Adrenal gland (tissue), 12 donors: ENCODE results near the gene PSMB11. TPM values are rescaled to one million over a fixed set of nuclear protein-coding genes. Genes with fewer than 3 reads are reported as not detected.

Experiments used
- DNase-seq, 7 donors: peaks; one replicate each; pipeline ENCODE4 v3.0.0-alpha.2; 2019 to 2020
- H3K27ac ChIP-seq, 5 donors: fragments of 200-600 bp; sonication (generic) in 4 of 5; 1 replicate in 3 of 5; 2 replicates in 2 of 5; pipeline versions ENCODE4 v1.5.1 to v1.8.0; 2016 to 2020; ENCODE audit warnings: mild to moderate bottlenecking in 1 of 5
- H3K27me3 ChIP-seq: fragments of 200-600 bp; 2 replicates; pipeline ENCODE4 v1.8.0; 2021
- H3K36me3 ChIP-seq, 2 donors: fragments of 200-600 bp; replicated peaks in 1 of 2; 1 replicate in 1 of 2; 2 replicates in 1 of 2; pipeline versions ENCODE4 v1.5.1 to v1.8.0; 2018 to 2022
- H3K4me1 ChIP-seq, 2 donors: fragments of 200-600 bp; replicated peaks in 1 of 2; 1 replicate in 1 of 2; 2 replicates in 1 of 2; pipeline versions ENCODE4 v1.5.1 to v1.8.0; 2018 to 2021
- H3K4me3 ChIP-seq, 4 donors: fragments of 200-600 bp; sonication (generic) in 3 of 4; one replicate each; pipeline ENCODE4 v1.5.1; 2016 to 2018
- H3K9me3 ChIP-seq, 3 donors: fragments of 200-600 bp; sonication (generic) in 1 of 3; replicated peaks in 1 of 3; 1 replicate in 2 of 3; 2 replicates in 1 of 3; pipeline versions ENCODE4 v1.5.1 to v1.8.0; 2016 to 2021
- POLR2A ChIP-seq, 2 donors: fragments of 450-650 bp; IDR thresholded peaks; one replicate each; pipeline ENCODE4 v1.6.1; 2017; ENCODE audit warnings: antibody characterized with exemption in 2 of 2, mild to moderate bottlenecking in 2 of 2, moderate library complexity in 1 of 2
- WGBS, 4 donors: extraction: QIAGEN DNeasy Blood & Tissue Kit in 2 of 4; methylation state at CpG; one replicate each; pipeline versions ENCODE4 v1.1.5 to v1.1.7; 2013 to 2017; 5-methylcytosine and 5-hydroxymethylcytosine counted together
- intact Hi-C, 2 donors: fragments of 100-400 bp; cut with DNase I; formaldehyde crosslinking; loops; one replicate each; pipeline versions ENCODE4 v1.14.1 to v1.15.0; 2022 to 2023
- polyA plus RNA-seq, 3 donors: library from polyadenylated mRNA; stranded (reverse); fragments of 200-250 nt in 2 of 3; fragments of 350-450 nt in 1 of 3; fragmentation: Illumina TruSeq in 1 of 3; extraction: RNeasy Lipid Tissue Mini Kit (QIAGEN cat#74804) in 1 of 3; gene quantifications; one replicate each; pipeline ENCODE4 v1.2.3, GENCODE V29; 2013 to 2014
- total RNA-seq, 9 donors: library from RNA; depleted of rRNA in 4 of 9; stranded (reverse); fragments of >200 nt in 4 of 9; fragments of 120-200 nt in 1 of 9; fragmentation: NEBNext Ultra II Directional in 1 of 9; extraction: Animal tissue kit (Norgen Biotek cat#: 25700) in 1 of 9; gene quantifications; one replicate each; pipeline versions ENCODE4 v1.1.0 to v1.2.4, GENCODE V29; 2013 to 2023
- TF ChIP-seq, protein P1 (sequence below), 6 experiments: fragments of 450-650 bp in 4 of 6; fragments of 200-600 bp in 2 of 6; sonication (generic) in 1 of 6; IDR thresholded peaks; 1 replicate in 5 of 6; 2 replicates in 1 of 6; pipeline versions ENCODE4 v1.5.1 to v1.8.0; 2016 to 2021; ENCODE audit warnings: antibody characterized with exemption in 6 of 6, mild to moderate bottlenecking in 2 of 6, moderate library complexity in 1 of 6
- donor health status: healthy with polysubstance abuse.
- donor health status: Bipolar disorder and iron deficiency.
- donor health status: DM: yes; HTN: yes; CAD: no.
- donor health status: DM: no; HTN: no; CAD: no.
- donor health status: DM: no; HTN: no; CAD: no.
- donor health status: DM: yes; HTN: yes; CAD: no.

The PSMB11 gene
- total and polyA plus RNA-seq, 12 donors = 0.17 TPM; not detected in 11

DNA sequence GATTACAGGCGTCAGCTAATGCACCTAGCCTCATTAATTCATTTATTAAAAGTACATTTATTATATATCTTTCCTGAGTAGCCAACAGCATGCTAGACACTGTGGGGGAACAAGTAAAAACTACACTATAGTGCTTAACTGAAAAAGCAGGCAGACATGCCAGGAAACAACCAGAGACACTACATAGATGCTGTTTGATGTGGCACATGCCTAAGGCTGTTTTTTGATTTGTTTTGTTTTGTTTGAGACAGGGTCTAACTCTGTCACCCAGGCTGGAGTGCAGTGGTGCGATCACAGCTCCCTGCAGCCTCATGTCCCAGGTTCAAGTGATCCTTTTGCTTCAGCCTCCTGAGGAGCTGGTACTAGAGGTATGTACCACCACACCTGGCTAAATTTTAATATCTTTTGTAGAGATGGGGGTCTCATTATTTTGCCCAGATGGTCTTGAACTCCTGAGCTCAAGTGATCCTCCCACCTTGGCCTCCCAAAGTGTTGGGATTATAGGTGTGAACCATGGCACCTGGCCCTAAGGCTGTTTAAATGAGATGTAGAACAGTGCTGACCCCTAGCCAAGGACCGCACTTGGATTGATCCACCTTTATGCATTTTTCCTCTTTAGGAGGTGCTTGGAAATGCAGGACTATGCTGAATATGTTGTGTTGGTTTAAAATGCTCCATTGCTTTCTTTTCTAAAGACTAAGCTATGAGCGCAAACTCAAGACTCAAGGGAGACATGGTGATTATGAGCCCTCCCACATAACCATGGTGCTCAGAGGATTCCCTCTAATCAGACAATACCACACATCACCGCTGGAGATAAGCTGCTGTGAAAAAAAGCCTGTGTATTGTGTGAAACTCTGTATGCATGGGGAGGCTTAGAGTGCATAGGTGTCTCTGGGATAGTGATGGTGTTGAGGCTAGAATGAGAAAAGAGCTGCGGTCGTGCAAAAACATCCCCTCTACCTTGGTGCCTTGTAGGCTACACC, 21.6 kb upstream of the PSMB11 start:
- H3K27ac ChIP-seq = no peak overlapping the region
- TF ChIP-seq POLR2A (IDR thresholded peaks at IDR 0.05) = no peak
- TF ChIP-seq, protein P1, sequence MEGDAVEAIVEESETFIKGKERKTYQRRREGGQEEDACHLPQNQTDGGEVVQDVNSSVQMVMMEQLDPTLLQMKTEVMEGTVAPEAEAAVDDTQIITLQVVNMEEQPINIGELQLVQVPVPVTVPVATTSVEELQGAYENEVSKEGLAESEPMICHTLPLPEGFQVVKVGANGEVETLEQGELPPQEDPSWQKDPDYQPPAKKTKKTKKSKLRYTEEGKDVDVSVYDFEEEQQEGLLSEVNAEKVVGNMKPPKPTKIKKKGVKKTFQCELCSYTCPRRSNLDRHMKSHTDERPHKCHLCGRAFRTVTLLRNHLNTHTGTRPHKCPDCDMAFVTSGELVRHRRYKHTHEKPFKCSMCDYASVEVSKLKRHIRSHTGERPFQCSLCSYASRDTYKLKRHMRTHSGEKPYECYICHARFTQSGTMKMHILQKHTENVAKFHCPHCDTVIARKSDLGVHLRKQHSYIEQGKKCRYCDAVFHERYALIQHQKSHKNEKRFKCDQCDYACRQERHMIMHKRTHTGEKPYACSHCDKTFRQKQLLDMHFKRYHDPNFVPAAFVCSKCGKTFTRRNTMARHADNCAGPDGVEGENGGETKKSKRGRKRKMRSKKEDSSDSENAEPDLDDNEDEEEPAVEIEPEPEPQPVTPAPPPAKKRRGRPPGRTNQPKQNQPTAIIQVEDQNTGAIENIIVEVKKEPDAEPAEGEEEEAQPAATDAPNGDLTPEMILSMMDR (IDR thresholded peaks at IDR 0.05) = no peak
- DNase-seq = no peak
- H3K4me3 ChIP-seq = no peak overlapping the region
- H3K36me3 ChIP-seq = peaks cover 0 to 7% of the 10 kb centered on the region in 2 donors
- H3K4me1 ChIP-seq = no peaks in the 10 kb centered on the region
- 91 to 96% (median 95%) methylated on average over 7 of the region's 7 CpGs for WGBS, 4 donors
- intact Hi-C loops = no loop called here
- H3K27me3 ChIP-seq = no peaks in the 10 kb centered on the region
- no peaks in the 10 kb centered on the region for H3K9me3 ChIP-seq

DNA sequence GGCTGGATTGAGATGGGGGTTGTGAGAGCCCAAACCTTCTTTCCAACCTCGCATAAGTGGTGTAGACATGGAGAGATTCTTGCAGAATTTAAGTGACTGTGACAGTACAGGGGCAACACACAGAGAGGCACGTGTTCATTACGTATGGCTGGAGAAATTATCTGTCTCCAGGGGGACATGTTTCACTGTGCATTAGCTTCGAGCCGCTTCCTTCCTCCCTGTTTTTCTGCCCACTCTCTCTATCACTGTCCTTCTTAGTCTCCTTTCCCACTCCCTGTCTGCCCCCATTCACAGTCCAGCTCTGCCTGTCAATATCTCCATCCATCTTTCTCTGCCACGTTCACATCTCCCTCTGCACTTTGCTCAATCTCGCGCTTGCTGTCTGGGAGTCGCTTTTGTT, 20.6 kb upstream of the PSMB11 start:
- H3K36me3 ChIP-seq = peaks cover 0 to 16% of the 10 kb centered on the region in 2 donors
- no peak for DNase-seq
- no peaks in the 10 kb centered on the region for H3K27me3 ChIP-seq
- no peak overlapping the region for H3K4me3 ChIP-seq
- no peaks in the 10 kb centered on the region for H3K9me3 ChIP-seq
- no peaks in the 10 kb centered on the region for H3K4me1 ChIP-seq
- TF ChIP-seq POLR2A (IDR thresholded peaks at IDR 0.05) = no peak
- TF ChIP-seq, protein P1 (IDR thresholded peaks at IDR 0.05) = no peak
- intact Hi-C loops = no loop called here
- no peak overlapping the region for H3K27ac ChIP-seq
- 67 to 84% (median 75%) methylated on average over 9 of the region's 9 CpGs for WGBS, 4 donors

DNA sequence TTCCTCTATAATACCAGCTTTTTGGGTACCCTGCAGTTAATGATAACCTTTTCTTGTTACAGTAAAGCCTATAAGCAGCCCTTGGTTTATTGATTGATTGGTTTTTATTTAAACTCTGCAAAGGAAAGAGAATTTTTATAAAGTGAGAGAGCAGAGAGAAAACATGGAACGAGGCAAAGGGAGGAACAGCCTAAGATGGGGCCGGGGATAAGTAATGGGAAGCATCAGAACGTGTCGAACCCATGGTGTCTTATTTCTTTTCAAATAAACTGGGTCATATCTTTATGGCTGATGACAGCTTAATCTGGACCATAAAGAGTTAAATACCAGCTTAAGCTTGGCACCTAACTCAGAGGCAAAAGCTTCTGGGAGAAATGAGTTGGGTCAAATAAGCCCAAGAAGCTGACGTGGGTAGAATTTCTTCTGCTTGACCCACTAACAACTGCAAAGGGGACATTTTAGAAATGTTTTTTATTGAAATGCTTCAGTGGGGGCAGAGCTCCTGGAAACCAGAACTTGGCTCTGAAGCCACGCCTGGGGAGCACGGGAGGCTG, 20.0 kb upstream of the PSMB11 start:
- no peak for TF ChIP-seq POLR2A (IDR thresholded peaks at IDR 0.05)
- TF ChIP-seq, protein P1 (IDR thresholded peaks at IDR 0.05) = no peak
- intact Hi-C loops = no loop called here

DNA sequence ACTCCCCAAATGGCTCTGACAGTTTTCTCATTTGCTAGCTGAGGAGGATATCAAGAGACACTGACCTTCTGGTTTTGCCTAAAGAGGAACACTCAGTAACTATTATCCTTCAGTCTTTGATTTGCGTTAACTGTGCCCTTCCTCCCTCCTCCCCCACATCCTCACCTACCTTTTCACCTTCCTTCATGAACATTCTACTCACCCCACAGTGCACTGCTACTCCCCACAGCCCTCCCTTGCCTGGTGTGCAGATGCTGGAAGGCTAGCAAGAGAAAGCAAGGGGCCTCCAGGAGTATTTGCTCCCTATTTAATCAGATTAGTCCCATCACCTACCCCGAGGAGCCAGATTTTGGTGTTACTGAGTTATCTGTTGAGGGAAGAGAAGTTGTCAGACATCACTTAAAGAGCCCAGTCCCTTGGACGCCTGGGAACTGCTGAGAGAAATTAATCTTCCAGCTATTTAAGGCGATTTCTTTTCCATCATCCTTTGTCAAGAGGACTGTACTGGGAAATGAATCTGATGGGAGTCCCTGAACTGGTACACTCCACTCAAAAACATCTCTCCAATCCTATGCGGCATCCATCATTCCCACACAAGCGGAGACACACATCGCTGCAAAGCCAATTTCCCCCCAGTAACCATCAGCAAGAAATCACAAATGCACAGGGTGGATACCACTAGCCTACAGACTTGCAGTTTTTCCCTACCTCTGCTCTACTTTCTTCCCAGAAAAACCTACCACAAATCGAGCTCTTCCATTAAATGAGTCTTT, 18.8 kb upstream of the PSMB11 start:
- intact Hi-C loops = no loop called here
- whole genome bisulfite sequencing, 4 donors = 69 to 80% (median 76%) methylated on average over 8 of the region's 8 CpGs

More for the DNA sequence above, 20.0 kb upstream of the PSMB11 start:
- no peak overlapping the region for H3K4me3 ChIP-seq
- 56 to 68% (median 59%) methylated on average over 7 of the region's 7 CpGs for WGBS, 4 donors
- H3K9me3 ChIP-seq = no peaks in the 10 kb centered on the region
- DNase-seq = no peak
- no peak overlapping the region for H3K27ac ChIP-seq
- no peaks in the 10 kb centered on the region for H3K4me1 ChIP-seq
- no peaks in the 10 kb centered on the region for H3K27me3 ChIP-seq
- peaks cover 0 to 19% of the 10 kb centered on the region in 2 donors for H3K36me3 ChIP-seq

More for the DNA sequence above, 18.8 kb upstream of the PSMB11 start:
- Histone ChIP-seq H3K27ac (no peak overlapping the region), H3K9me3 (no peaks in the 10 kb centered on the region), H3K27me3 (no peaks in the 10 kb centered on the region), H3K36me3 (peaks cover 0 to 24% of the 10 kb centered on the region in 2 donors), H3K4me1 (no peaks in the 10 kb centered on the region), H3K4me3 (no peak overlapping the region)
- no peak for DNase-seq
- no peak for TF ChIP-seq POLR2A (IDR thresholded peaks at IDR 0.05)
- TF ChIP-seq, protein P1 (IDR thresholded peaks at IDR 0.05) = no peak
